NCI-H146 treated with DMSO at 0.1 percent for 48 hours (cell line): Measurements from ENCODE around the gene NBPF15.
"Not testable (repeated sequence)": the region's sequence is repeated elsewhere in the genome, so short reads cannot be mapped to it uniquely, and the experiment has no call there.

Source experiments
- DNase-seq: peaks from one replicate; lab custom pipeline; 2025; ENCODE audit not compliant: unreplicated experiment; lab: John Stamatoyannopoulos, UW

The NBPF15 gene

DNA sequence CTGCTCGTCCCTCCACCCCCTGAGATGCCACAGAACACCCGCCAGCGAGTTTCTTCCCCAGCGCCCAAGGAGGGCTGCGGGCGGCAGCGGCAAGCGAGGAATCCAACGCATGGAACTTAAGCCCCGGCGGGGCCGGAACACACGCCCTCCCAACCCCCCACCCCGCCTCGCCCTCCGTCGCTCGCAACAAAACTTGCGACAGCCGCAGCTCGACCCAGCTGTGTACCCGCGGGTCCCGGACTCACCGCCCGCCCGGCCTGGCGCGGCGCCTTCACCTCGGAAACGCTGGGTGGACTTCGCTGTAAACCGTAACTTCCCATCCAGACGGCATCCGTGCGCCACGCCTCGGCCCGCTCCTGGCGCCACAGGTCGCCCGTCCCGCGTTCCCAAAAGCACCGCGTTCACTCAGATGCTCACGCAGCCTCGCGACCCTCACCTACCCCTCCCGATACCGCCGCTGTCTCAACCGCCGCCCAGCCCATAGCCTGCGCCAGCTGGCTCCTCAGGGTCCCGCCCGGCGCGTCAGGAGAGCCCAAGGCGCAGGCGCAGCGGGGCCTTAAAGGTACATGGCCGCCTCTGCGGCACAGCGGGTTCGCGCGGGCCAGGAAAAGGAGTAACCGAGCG lies at the start of gene NBPF15:
TSS of gene NBPF15 (minus strand) at position 534 of the 624 bp plus-strand sequence. CDS start 21,666 bp downstream, outside the sequence.
- DNase-seq = peak; percentile 29

DNA sequence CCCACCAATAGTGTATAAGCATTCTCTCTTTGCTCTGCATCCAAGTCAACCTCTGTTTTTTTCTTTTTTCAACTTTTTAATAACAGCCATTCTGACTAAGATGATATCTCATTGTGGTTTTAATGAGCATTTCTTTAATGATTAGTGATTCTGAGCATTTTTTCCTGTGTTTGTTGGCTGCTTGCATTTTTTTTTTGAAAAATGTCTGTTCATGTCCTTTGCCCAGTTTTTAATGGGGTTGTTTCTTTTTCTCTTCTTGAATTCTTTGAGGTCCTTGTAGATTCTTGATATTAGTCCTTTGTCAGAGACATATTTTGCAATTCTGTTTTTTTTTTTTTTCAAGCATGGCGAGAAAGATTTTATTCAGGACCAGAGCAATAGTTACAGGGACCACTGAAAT lies 35.0 kb upstream of the NBPF15 start:
- DNase-seq = not testable (repeated sequence)

GRCh38 chr1:144494130-144494529 lies 32.7 kb upstream of the NBPF15 start:
- DNase-seq = not testable (repeated sequence)

GRCh38 chr1:144490394-144490793 lies 28.9 kb upstream of the NBPF15 start:
- DNase-seq = not testable (repeated sequence)

GRCh38 chr1:144487002-144487401 lies 25.5 kb upstream of the NBPF15 start:
- not testable (repeated sequence) for DNase-seq

GRCh38 chr1:144485048-144485993 lies 23.9 kb upstream of the NBPF15 start:
- not testable (repeated sequence) for DNase-seq

DNA sequence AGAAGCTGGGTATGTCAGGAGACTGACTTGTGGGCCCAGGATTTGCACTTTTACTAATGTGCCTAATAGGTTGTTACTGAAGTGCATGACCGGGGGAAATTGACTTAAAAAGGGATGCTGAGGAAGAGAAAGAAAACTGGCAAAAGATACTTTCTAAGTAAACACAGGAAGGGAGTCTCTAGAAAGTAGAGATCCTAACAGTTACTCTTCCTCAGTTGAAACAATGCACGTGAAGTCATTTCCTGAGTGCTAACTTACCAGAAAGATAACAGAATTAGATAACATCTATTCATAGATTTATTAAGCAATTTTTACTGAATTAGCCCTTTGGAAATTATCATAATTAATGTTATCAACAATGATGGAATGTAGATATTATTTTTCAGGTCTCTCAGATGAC lies 12.4 kb upstream of the NBPF15 start:
- DNase-seq = not testable (repeated sequence)

DNA sequence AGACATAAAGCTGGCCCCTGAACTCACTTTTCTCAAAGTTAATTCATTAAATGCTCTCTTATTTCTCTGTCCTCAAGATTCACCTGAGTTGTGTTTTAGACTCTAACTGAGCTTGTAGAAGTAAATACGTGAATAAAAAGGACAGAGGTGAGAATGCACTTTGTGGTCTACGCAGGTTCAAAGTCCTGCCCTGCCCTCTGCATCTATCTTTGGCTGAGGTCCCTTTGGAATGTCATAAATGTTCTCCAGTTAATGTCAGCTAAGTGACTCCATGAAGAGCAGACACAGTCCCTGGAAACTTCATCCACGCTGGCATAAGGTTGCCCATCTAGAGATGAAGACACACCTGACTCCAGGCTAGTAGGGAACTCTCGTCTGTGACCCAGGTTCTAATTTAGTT lies 10.0 kb upstream of the NBPF15 start:
- DNase-seq = not testable (repeated sequence)

- not testable (repeated sequence) for DNase-seq
These were observed 309 bp upstream of the NBPF15 start for GRCh38 chr1:144461778-144462177.

DNA sequence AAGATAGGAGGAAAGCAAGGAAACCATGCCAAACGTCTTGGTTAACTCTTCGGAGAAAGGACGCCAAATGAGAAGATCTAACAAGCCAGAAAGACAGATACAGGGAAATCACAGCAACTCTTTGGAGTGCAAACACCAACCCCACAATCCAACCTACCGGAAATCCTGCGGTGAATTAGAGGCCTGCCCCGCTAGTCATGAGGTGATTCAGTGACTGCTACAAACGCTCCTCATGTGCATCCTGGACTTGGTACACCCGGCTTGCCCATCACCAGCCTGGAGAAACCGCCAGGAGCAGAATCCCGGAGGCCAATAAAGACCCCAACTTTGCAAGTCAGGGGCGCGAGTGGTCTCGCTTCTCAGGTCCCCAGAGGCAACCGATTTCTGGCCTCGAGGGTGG lies 783 bp downstream of the NBPF15 start:
- not testable (repeated sequence) for DNase-seq

DNA sequence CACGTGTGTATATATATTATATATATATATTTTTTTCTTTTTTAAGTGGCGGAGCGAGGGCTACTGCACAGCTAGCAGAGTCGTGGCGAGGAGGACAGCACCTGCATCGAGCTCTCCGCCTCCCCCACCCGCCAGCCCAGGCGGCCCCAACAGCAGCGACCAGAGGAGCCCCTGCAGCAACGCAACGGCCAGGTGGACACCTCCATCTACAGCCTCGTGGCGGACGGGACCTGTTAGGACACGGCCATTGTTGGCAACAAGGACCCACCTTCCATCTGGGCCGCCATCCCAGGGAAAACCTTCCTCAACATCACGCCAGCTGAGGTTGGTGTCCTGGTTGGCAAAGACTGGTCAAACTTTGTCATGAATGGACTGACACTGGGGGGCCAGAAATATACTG lies 19.1 kb downstream of the NBPF15 start:
- DNase-seq = not testable (repeated sequence)

DNA sequence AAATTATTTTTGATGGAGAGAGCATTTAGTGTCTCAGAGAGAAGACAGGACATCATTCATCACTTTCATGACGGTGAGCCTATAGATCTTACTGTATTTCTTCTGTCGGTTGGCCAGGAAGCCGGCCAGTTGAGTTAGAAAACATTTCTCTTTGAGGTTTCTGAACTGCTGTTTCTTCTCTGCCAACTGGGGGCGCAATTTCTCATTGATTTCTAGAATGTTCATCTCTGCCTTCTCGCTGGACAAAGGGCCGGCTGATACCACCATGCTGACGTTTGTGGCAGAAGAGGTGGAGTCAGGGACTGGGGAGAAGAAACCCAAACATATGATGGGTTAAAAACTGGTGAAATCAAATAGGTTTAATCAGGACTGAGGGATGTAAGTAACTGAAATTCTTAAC lies 21.7 kb downstream of the NBPF15 start:
- not testable (repeated sequence) for DNase-seq

DNA sequence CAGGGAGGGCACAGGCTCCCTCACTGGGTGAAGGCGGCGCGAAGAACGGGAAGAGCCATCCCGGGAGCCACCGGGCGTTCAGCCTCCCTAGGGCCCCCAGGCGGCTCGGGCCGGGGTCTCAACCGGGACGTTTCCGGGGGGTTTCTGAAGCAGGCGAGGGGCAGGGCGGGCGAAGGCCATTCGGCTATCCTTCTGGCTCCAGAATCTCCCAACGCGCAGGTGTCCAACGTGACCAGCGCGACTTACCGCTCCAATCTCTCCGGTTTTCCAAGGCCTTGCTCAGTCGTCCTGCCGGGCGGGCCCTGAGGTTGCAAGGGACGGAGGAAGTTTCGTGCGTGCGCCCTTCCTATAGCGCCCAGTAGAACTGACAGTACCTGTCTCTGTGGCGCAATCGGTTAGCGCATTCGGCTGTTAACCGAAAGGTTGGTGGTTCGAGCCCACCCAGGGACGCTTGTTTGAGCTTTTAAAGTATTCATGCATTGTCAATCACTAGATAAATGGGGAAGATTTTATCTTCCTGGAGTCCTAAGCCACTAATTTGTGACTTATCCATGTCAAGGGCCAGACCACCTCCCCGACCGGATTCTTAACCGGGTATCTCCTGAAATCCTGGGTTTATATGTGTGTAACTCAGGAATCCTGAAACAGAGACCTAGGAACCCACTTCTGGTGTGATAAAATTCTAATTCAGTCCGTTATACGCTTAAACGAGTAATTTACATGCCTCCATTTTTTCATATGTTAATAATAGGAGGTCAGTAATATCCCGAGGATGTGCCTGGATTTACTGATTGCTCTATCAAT lies 42.4 kb downstream of the NBPF15 start:
- DNase-seq = peak; percentile 48

DNA sequence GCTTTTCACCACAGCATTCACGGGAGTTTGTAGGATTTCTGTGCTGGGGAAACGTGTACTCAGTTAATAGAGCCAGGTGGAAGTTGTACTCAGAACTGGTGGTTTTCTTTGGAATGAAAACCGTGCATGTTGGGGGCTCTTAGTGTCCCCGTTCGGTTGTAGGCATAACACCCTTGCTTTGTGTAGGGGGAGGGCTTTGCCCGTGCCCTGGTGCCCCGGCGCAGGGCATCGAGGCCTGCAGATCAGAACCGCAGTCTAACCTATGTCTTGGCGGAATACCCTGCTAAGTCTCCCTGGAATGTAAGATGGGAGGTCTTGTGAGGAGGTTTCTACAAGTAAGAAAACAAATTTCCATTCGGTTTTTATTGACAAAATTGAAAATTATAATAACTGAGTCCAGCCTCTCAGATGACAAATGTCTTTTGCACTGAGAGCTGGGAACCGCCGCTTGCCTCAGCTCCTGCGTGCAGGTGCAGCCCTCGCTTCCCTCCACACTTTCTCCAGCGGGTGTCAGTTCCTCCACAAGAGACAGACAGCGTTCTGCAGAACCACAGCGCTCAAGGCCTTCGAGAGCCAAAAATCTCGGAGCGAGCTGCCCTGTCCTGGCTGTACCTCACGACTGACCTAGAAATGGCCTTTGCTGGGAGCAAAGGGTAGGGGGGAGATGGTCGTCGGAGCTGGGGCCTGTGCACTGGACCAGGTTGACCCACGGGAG lies 47.9 kb downstream of the NBPF15 start:
- DNase-seq = not testable (repeated sequence)

DNA sequence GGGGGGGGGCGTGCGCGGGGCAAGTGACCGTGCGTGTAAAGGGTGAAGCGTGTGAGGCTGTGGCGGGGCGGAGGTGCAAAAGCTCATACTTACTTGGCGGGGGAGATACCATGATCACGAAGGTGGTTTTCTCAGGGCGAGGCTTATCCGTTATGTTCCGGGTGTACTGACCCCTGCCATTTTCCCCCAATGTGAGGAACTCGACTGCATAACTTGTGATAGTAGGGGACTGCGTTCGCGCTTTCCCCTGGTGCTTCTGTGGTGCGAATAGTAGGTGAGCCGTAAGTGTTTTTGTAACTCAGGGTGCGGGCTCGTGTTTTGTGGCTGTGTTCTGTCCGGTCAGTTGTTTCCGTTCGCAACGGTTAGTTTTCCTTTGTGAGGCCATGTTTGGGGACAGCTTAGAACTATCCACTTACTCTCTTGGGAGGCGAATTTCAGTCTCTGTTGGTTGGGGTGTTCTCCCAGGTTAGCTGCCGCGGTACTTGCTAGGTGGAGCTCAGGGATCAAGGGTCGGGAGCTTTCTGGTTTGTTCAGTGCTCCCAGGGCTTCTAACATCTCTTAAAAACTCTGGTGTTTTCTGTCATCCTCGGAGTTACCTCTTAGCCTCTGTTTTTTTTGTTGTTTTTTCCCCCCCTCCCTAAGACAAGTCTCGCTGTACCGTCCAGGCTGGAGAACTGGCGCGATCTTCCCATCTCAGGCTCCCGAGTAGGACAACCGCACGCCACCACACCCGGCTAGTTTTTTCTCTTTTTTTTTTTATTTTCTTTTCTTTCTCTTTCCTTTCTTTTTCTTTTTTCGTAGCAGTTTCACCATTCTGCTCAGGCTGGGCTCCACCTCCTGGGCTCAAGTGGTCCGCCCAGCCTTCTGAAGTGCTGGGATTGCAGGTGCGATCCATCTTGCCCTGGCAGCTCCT lies 48.7 kb downstream of the NBPF15 start:
- DNase-seq = peak; percentile 64

DNA sequence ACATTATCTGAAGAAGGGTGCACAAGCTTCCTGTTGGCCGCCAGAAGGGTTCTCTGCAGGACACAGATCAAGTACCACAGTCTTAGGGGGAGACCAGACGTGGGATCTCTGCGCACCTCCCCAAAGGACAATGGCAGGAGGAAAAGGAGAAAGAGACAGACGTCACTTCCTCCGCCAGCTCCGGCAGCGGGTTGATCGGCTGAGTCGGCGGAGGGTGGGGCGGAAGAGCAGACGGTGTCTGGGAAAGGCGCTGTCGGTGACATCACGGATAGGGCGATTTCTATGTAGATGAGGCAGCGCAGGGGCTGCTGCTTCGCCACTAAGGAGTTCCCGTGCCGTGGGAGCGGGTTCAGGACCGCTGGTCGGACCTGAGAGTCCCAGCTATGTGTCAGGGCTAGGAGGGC lies 49.4 kb downstream of the NBPF15 start:
- DNase-seq = peak; percentile 43

DNA sequence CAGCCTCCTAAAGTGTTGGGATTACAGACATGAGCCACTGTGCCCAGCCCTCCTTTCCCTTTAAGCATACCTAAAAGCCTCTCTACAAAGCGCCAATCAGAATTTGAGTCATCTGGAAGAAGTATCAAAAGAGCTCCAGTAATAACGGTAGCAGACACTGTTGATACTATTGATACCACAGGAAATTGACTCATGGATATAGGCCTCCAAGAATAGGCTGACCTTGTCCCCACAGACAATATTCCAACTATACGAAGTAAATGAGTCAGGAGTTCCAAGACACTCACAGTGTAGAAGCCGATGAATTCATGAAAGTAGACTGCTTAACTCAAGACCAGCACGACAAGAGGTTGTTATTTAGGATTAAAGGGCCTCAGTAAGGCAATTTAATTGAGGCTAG lies 58.7 kb downstream of the NBPF15 start:
- DNase-seq = not testable (repeated sequence)

DNA sequence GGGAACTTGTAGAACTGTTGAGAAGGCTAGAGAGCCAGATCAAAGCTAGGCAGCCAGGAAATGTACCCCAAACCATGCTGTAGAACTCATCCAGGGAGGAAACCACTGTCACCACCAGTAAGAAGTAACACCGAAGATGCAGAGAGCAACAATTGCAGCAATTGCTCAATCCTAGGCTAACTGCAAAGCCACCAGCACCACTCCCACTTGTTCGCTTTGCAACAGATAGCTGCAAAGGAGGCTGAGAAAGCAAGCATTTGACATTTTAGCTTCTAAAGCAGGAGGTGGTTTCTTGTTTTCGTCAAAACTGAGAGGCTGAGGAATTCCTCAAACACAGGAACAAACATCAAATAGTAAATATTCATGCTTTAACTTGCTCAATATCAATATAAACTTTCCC lies 89.8 kb downstream of the NBPF15 start:
- not testable (repeated sequence) for DNase-seq
